Measurements from ENCODE around the gene NPTN.

DNA sequence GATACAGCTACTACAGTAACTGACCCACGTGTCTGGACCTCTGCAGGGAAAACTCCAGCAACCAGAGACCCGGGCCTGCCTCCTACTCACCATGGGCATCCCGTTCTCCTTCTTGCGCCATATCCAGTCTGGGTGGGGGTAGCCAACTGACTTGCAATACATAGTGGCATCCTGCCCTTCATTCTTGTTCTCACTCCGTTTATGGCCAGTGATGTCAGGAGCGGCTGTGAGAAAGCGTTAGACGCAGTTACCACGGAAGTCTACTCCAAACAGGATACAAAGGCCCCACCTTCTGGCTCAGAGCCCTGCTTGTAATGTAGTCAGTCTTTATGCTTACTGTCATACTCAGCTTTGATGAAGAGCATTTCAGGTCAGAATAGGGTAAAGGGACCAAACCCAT, 59.6 kb downstream of the NPTN start:
- TF ChIP-seq, protein P1, sequence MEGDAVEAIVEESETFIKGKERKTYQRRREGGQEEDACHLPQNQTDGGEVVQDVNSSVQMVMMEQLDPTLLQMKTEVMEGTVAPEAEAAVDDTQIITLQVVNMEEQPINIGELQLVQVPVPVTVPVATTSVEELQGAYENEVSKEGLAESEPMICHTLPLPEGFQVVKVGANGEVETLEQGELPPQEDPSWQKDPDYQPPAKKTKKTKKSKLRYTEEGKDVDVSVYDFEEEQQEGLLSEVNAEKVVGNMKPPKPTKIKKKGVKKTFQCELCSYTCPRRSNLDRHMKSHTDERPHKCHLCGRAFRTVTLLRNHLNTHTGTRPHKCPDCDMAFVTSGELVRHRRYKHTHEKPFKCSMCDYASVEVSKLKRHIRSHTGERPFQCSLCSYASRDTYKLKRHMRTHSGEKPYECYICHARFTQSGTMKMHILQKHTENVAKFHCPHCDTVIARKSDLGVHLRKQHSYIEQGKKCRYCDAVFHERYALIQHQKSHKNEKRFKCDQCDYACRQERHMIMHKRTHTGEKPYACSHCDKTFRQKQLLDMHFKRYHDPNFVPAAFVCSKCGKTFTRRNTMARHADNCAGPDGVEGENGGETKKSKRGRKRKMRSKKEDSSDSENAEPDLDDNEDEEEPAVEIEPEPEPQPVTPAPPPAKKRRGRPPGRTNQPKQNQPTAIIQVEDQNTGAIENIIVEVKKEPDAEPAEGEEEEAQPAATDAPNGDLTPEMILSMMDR (conservative IDR thresholded peaks at IDR 0.05; ENCODE audit: low read depth, low read length): no peak
- no peak for TF ChIP-seq EZH2phosphoT487 (IDR thresholded peaks at IDR 0.05; ENCODE audit: borderline replicate concordance, low read length)
- no peak for TF ChIP-seq EZH2 (IDR thresholded peaks at IDR 0.05; ENCODE audit: low read length, unreplicated experiment)

All from PC-3 (cell line).